UCSD-AML1 (cell line): ENCODE data around the gene ABHD4.
"Not testable (repeated sequence)": the region's sequence is repeated elsewhere in the genome, so short reads cannot be mapped to it uniquely, and the experiment has no call there.

ENCODE experiments used
- DNase-seq: peaks from one replicate; lab custom pipeline; 2025; ENCODE audit not compliant: unreplicated experiment; lab: John Stamatoyannopoulos, UW

ABHD4 gene

DNA sequence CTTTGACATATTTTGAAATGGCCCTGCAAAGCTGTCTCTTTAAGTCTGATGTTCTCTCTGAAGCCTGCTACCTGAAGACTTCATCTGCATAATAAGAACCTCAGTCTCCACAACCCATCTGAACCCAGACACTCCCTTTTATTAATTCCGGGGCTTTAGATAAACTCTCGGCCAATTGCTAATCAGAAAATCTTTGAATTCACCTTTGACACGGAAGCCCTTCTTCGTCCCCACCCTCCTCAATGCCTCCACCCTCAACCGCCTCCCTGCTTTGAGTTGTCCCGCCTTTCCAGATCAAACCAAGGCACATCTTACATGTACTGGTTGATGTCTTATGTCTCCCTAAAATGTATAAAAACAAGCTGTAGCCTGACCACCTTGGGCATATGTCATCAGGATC is 28.5 kb downstream of the ABHD4 start:
- no peak for DNase-seq

DNA sequence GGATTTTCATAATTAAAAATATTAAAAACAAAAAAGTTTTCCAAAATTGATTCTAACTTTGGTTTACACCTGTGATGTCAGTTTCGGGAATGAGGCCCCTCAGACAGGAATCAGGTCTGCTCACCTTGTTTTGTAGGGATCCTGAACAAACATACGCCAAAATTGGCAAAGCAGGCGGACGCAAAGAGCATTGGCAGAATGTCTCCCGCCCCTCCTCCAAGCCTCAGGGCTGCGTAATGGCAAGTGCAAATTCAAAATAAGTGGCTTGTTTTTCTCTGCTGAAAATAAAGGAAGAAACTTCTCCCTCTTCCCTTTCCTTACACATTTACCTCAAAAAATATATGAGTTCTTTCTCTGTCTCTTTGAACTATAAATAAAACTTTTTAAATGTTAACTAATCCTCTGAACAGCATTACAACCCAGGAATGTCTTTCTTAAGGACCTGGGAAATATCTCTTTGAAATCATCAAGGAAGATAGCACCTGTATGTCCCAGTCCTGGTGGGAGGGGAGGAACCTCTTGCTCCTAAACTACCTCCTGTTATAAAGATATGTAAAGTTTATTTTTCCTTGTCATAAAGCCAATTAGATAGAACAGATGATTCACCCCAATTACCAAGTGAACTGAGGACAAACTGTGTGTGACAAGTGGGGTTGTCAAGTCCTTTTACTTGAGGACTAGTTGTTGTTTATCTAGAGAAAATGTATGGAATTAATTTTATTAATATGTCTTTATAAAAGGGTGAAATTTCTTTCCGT is 29.6 kb downstream of the ABHD4 start:
- DNase-seq = no peak

- DNase-seq = no peak
Observed at GRCh38 chr14:22629361-22629760, 31.3 kb downstream of the ABHD4 start.

GRCh38 chr14:22630066-22630465 is 32.0 kb downstream of the ABHD4 start:
- DNase-seq = no peak

GRCh38 chr14:22630486-22630885 is 32.4 kb downstream of the ABHD4 start:
- no peak for DNase-seq

GRCh38 chr14:22634233-22634900 is 36.3 kb downstream of the ABHD4 start:
- DNase-seq = no peak

DNA sequence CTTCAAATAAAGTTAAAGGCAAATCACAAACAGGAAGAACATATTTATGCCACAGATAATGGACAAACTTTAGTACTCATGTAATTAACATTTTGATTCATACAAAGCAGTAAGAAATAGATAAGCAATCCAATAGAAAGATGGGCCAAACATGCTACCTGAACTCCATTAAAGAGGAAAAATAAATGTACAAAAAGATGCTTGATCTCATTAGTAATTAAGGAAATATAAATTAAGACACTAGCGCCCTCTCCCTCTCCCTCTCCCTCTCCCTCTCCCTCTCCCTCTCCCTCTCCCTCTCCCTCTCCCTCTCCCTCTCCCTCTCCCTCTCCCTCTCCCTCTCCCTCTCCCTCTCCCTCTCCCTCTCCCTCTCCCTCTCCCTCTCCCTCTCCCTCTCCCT is 37.9 kb downstream of the ABHD4 start:
- not testable (repeated sequence) for DNase-seq

GRCh38 chr14:22640192-22640591 is 42.1 kb downstream of the ABHD4 start:
- DNase-seq = no peak

- DNase-seq = no peak
Observed at GRCh38 chr14:22641846-22642245, 43.7 kb downstream of the ABHD4 start.

DNA sequence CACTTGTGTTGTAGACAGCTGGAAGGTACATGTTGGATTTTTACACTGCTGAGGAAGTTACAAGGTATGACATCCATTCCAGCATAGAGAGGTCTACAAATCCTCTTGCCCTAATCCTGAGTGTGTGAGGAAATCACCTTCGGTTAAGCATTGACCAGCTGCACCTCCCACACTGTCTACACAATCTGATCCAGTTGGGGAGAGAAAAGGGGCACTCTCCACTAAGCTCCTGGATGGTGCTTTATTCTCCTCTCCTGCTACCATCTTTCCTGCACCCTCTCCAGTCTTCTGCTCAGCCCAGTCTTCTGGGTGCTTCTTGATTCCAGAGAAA is 46.2 kb downstream of the ABHD4 start, which contains the start of gene OR6J1:
Gene OR6J1 (minus strand): TSS at position 48 of the 331 bp plus-strand sequence. CDS start 9,541 bp downstream, outside the sequence.
- DNase-seq = no peak

- DNase-seq = no peak
Observed at GRCh38 chr14:22646570-22647254, 48.6 kb downstream of the ABHD4 start.

- DNase-seq = no peak
Observed at GRCh38 chr14:22648506-22648905, 50.4 kb downstream of the ABHD4 start.

- no peak for DNase-seq
Observed at GRCh38 chr14:22650046-22650739, 52.1 kb downstream of the ABHD4 start.

DNA sequence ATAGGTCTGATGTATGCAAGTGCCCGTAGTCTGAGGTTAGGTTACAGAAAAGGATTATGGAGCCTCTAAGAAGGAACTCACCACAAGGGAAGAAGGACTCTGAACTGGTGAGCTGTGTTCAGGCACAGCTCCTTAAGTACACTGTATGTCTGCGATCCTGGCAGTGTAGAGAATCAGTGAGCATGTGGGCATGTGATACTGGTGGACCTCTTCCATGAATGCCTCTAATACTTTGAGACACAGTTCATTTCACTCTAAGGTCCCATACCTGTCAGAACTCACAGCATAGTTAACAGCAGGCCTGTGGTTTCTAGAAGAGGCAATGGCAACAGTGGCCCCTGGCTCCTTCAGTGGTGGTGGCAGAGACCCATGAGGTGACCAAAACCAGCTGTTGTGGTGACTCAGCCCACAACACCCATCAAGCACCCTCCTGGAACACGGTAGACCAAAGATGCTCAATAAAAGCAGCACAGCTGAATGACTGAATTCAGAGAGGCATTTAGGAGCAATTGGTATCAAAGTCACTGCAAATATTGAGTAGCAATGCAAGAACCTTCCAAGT is 52.9 kb downstream of the ABHD4 start:
- DNase-seq = peak; percentile 35

GRCh38 chr14:22651586-22651985 is 53.5 kb downstream of the ABHD4 start:
- no peak for DNase-seq

DNA sequence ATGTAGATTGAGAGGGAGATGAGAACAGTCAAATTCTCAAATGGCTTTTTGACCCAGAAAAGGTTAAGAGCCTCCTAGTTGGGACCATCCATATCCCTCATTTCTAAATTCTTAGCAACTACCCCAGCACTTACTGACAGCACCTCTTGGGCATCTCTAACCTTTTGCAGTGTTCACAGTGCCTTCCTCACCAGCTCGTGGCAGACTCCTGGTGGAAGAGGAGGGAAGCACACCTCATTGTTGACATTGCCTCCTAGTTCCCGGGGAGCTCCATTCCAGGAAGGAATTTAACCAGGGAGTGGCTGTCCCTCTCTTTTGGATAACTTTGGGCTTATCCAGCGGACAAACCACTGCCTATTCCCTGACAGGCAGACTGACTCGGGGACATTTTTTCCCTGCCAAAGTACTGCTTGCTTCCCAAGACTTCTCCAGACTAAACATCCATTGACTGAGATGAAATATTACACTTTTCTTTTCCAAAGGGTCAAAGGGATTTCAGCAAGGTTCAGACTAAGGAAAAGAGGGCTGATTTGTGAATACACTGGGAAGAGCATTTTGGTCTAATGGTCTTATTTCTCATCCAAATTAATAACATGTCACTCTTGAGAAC is 55.0 kb downstream of the ABHD4 start:
- peak; percentile 59 for DNase-seq

DNA sequence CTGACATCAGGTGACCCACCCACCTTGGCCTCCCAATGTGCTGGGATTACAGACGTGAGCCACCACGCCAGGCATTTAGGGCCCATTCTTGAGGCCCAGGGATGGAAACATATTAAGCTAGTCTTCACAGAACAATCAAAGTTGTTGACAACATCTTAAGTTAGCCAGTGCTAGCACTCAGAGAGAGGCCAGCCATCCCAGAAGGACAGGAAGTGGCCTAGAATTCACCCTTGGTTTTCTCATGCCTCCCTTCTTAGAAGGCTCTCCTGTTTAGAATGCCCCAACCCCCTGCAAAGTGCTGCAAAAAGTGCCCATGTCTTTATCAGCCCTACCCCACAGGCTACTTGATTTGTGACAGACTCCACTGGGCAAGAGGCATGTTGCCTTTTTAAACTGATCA is 58.1 kb downstream of the ABHD4 start:
- no peak for DNase-seq

DNA sequence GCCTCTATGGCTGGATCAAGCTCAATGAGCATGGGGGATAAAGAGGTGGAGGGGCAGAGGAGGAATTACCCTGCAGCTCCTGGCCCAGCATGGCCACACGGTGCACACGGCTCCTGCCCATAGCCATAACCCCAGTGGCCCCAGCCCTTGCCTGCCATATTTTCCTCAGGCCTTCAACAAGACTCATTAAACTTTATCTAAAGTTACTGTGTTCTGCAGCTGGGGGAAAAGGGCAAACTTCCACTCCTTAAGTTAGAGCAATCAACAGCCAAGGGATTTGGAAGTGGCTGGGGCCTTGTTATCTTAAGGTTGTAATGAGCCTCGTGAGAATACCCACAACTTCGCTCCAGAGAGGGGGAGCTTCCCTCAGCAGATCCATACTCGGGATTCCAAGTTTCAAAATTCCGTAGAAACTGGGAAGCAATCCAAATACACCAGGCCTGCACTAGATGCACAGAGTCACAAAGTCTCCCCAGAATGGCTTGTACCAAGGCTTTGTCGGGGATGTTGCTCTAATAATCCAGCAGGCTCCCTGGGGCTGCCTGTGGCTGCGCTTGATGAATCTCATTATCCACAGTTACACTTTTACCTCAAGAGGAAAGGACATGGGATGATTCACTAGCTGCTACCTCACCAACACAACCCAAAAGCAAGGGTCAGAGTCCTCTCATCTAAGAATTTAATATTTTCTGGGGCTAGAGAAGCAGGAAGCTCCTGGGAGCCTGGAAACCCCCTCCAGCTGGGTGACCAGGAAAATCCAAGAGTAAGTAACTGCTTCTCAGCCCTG is 59.0 kb downstream of the ABHD4 start:
- no peak for DNase-seq

DNA sequence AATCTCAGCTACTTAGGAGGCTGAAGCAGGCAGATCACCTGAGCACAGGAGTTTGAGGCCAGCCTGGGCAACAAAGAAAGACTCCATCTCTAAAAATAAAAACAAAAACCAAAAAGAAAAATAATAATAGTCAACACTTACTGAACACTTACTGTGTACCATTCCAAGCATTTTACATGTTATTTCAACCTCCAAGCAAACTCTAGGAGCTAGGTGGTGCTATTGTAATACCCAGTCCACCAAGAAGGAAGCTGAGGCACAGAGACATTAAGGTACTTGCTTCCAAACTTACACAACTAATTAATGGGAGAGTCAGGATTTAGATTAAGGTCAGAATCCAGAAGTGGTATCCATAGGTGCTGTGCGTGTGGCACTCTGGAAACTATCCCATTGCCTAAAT is 59.8 kb downstream of the ABHD4 start:
- DNase-seq = no peak

DNA sequence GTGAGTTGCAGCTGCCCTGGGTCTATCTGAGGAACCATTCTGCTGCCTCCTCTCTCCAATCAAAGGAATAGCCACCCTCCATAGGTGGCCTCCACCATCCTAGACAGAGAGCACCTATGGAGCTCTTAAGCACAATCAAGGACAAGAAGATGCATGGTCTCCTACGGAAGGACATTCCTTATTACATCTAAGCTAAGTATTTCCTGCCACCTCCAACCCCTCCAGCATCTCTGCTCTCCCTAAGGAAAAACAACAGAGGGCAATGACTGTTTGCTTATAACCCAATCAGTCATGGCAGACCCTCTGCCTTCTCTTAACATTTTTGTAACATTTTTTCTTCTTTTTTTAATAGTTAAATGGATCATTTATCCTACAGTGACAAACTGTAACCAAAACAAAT is 60.8 kb downstream of the ABHD4 start:
- DNase-seq = no peak
